ENCODE data around the gene CIRBP. TPM values are rescaled to one million over a fixed set of nuclear protein-coding genes. Genes with fewer than 3 reads are reported as not detected.

CIRBP gene
- total RNA-seq, 1 experiment from 2014 or later = 66.6 TPM

DNA sequence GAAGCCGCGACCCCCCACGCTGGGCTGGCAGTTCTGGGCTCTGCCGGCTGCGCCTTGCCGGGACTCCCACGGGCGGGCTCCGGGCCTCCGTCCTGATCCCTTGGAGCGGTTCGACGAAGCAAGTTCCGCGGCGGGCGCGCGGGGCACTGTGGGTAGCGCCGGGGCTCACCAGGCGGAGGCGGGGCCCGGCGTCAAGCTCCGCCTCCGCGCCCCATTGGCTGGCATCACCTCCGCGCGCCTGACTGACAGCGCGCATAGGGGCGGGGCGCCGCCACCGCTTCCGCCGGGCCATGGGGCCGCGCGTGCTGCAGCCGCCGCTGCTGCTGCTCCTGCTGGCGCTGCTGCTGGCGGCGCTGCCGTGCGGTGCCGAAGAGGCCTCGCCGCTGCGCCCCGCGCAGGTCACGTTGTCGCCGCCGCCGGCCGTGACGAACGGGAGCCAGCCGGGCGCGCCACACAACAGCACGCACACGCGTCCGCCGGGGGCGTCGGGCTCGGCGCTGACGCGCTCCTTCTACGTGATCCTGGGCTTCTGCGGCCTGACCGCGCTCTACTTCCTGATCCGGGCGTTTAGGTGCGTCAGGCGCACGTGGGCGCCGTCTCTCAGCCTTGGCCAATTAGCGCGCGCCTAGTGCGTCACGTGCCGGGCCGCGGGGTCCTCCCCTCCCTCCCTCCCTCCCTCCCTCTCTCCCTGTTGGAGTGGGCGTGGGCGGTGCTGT lies 6.3 kb downstream of the CIRBP start, which contains the start of gene FAM174C:
FAM174C (plus strand) TSS at position 271 of the 716 bp plus-strand sequence; CDS start at position 291, 20 bp downstream.
- intact Hi-C loops (cut with micrococcal nuclease; ENCODE audit: unreplicated experiment) = loop anchor here (10.0 kb wide), 1 partner anchor 99 kb away; no protein-coding TSS in a partner anchor
- BruUV-seq (replicated peaks) = no TSS peak
- peaks cover 25% of the 10 kb centered on the region for H3K4me1 ChIP-seq (ENCODE audit: control insufficient read depth, insufficient read depth, low read length)

DNA sequence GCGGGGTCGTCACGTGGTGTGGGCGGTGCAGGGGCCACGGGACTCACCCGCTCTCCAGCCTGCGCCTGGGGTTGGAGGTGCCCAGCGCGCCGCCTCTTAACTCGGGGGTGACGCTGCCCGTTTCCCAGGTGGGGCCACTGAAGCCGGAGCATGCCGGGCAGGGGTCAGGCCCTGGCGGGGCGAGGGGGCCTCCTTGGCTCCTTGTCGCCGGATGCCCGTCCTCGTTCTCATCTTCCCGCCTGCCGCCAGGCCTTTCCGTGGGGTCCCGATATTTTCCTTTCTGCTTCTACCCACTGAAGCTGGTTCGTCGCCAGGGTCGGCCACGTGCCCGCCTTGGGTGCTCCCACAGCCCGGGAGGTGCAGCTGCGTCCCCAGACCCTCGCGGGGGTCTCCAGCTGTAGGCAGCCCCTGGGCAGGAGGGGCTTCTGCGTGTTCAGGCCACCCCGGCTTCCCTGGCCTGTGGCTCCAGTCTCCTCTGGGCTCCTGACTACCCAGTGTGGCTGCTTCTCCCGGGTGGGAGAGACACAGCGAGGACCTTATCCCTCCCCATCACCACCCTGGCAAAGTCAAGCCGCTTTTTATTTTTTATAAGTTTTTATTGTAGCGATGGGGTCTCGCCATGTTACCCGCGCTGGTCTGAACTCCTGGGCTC lies 7.0 kb downstream of the CIRBP start:
- H3K4me3 ChIP-seq (ENCODE audit: low read depth in 2 of 2, low read length in 2 of 2) = peak overlapping the region; percentile 62 to 64
- BruUV-seq (replicated peaks) = TSS peak; percentile 48

More for the DNA sequence above, 6.3 kb downstream of the CIRBP start, which contains the start of gene FAM174C:
- Histone ChIP-seq H3K4me3 (ENCODE audit: low read depth in 2 of 2, low read length in 2 of 2) (peak within 1 kb of the TSS; percentile 62 to 64), H3K27ac (ENCODE audit: low read length) (peak within 1 kb of the TSS; percentile 93), H3K27me3 (ENCODE audit: control insufficient read depth, insufficient read depth, low read length) (no peaks in the 10 kb centered on the region), H3K36me3 (ENCODE audit: control insufficient read depth, insufficient read depth, low read length) (no peaks in the 10 kb centered on the region), H3K9me3 (ENCODE audit: control insufficient read depth, insufficient read depth, low read depth, low read length) (no peaks in the 10 kb centered on the region)
- in situ Hi-C loops (cut with HindIII; ENCODE audit: low pct_unique_long_range_greater_than_20kb, low sequenced_read_pairs) = no loop called here
- DNase-seq (ENCODE audit: low read depth, low spot score) (no peak), ATAC-seq (peak; percentile 87)
- ChIA-PET CTCF (interaction anchor here (0.5 kb wide), 1 partner anchor 9 kb away, joined by 8 read pairs; no protein-coding TSS in a partner anchor), POLR2A (no interaction called here)
- TF ChIP-seq, protein P1, sequence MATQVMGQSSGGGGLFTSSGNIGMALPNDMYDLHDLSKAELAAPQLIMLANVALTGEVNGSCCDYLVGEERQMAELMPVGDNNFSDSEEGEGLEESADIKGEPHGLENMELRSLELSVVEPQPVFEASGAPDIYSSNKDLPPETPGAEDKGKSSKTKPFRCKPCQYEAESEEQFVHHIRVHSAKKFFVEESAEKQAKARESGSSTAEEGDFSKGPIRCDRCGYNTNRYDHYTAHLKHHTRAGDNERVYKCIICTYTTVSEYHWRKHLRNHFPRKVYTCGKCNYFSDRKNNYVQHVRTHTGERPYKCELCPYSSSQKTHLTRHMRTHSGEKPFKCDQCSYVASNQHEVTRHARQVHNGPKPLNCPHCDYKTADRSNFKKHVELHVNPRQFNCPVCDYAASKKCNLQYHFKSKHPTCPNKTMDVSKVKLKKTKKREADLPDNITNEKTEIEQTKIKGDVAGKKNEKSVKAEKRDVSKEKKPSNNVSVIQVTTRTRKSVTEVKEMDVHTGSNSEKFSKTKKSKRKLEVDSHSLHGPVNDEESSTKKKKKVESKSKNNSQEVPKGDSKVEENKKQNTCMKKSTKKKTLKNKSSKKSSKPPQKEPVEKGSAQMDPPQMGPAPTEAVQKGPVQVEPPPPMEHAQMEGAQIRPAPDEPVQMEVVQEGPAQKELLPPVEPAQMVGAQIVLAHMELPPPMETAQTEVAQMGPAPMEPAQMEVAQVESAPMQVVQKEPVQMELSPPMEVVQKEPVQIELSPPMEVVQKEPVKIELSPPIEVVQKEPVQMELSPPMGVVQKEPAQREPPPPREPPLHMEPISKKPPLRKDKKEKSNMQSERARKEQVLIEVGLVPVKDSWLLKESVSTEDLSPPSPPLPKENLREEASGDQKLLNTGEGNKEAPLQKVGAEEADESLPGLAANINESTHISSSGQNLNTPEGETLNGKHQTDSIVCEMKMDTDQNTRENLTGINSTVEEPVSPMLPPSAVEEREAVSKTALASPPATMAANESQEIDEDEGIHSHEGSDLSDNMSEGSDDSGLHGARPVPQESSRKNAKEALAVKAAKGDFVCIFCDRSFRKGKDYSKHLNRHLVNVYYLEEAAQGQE (IDR thresholded peaks at IDR 0.05; ENCODE audit: insufficient read depth in 1 of 2, low read depth in 2 of 2, low read length in 1 of 2) = no peak
- TF ChIP-seq SIN3A (IDR thresholded peaks at IDR 0.05; ENCODE audit: borderline replicate concordance, insufficient read depth, low read depth, low read length) = 0 out of 2 replicates have a peak, but pooled peaks have one; percentile 65
- TF ChIP-seq POLR2AphosphoS5 (IDR thresholded peaks at IDR 0.05; ENCODE audit: low read depth, low read length) = peak; percentile 87
- TF ChIP-seq TCF7L2 (IDR thresholded peaks at IDR 0.05; ENCODE audit: low read depth, low read length) = no peak

More for the DNA sequence above, 7.0 kb downstream of the CIRBP start:
- Histone ChIP-seq H3K27ac (ENCODE audit: low read length) (peak overlapping the region; percentile 93), H3K4me1 (ENCODE audit: control insufficient read depth, insufficient read depth, low read length) (peaks cover 22% of the 10 kb centered on the region), H3K9me3 (ENCODE audit: control insufficient read depth, insufficient read depth, low read depth, low read length) (no peaks in the 10 kb centered on the region), H3K36me3 (ENCODE audit: control insufficient read depth, insufficient read depth, low read length) (no peaks in the 10 kb centered on the region), H3K27me3 (ENCODE audit: control insufficient read depth, insufficient read depth, low read length) (no peaks in the 10 kb centered on the region)
- ChIA-PET POLR2A (no interaction called here), CTCF (no interaction called here)
- no peak for ATAC-seq
- TF ChIP-seq POLR2AphosphoS5 (IDR thresholded peaks at IDR 0.05; ENCODE audit: low read depth, low read length) (peak; percentile 44; the same call in 1 of the 2 replicates), SIN3A (IDR thresholded peaks at IDR 0.05; ENCODE audit: borderline replicate concordance, insufficient read depth, low read depth, low read length) (no peak), TCF7L2 (IDR thresholded peaks at IDR 0.05; ENCODE audit: low read depth, low read length) (no peak)
- TF ChIP-seq, protein P1 (IDR thresholded peaks at IDR 0.05; ENCODE audit: insufficient read depth in 1 of 2, low read depth in 2 of 2, low read length in 1 of 2) = no peak
- TF ChIP-seq, protein P2, sequence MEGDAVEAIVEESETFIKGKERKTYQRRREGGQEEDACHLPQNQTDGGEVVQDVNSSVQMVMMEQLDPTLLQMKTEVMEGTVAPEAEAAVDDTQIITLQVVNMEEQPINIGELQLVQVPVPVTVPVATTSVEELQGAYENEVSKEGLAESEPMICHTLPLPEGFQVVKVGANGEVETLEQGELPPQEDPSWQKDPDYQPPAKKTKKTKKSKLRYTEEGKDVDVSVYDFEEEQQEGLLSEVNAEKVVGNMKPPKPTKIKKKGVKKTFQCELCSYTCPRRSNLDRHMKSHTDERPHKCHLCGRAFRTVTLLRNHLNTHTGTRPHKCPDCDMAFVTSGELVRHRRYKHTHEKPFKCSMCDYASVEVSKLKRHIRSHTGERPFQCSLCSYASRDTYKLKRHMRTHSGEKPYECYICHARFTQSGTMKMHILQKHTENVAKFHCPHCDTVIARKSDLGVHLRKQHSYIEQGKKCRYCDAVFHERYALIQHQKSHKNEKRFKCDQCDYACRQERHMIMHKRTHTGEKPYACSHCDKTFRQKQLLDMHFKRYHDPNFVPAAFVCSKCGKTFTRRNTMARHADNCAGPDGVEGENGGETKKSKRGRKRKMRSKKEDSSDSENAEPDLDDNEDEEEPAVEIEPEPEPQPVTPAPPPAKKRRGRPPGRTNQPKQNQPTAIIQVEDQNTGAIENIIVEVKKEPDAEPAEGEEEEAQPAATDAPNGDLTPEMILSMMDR (IDR thresholded peaks at IDR 0.05) = no peak
- intact Hi-C loops (cut with micrococcal nuclease; ENCODE audit: unreplicated experiment) (loop anchor here (10.0 kb wide), 1 partner anchor 99 kb away; no protein-coding TSS in a partner anchor), in situ Hi-C loops (cut with HindIII; ENCODE audit: low pct_unique_long_range_greater_than_20kb, low sequenced_read_pairs) (no loop called here)
- DNase-seq (ENCODE audit: low read depth, low spot score) = no peak

Measured in Panc1 (cell line).